Ecto neural progenitor cell (in vitro differentiated cells): ENCODE data around the gene RAB39A.
A peak's percentile ranks its signal among the peaks of the same experiment; 100 is the strongest.

ENCODE experiments used
- DNase-seq: peaks from one replicate; pipeline ENCODE4 v3.0.0-alpha.2; 2018; ENCODE audit warnings: low spot score

The RAB39A gene

GRCh38 chr11:107962181-107962580 lies 33.9 kb downstream of the RAB39A start:
- no peak for DNase-seq

GRCh38 chr11:107963091-107963490 lies 34.8 kb downstream of the RAB39A start:
- DNase-seq, result no peak

- DNase-seq, result no peak
Measured at GRCh38 chr11:107969219-107969618, 41.0 kb downstream of the RAB39A start.

DNA sequence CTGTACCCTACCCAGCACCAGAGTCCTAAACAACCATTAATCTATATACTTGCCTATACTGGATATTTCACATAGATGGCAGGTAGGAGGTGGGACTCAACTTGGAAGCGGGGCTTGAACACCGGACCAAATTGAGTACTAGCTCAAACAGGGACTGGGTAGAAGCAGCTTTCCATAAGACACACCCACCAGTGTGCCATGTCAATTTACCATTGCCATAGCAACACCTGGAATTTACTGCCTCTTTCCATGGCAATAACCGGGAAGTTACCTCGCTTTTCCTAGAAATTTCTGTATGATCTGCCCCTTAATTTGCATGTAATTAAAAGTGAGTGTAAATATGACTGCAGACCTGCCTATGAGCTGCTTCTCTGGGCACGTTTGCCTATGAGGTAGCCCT lies 41.8 kb downstream of the RAB39A start:
- no peak for DNase-seq

DNA sequence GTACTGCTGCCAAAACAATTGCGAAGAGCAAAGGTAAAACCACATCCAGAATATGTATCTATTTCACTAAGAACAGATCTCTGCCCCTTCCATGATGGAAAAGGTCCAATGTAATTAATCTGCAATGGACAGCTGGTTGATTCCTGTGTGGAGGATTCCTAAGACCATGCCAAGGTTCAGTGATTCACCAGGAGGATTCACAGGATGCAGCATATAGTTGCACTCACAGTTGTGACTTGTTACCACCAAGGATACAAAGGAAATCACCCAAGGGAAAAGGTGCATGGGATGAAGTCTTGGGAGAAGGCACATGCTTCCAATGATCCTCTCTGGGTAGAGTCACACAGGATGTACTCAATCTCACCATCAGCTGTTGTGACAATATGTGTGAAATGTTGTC lies 45.4 kb downstream of the RAB39A start:
- no peak for DNase-seq

GRCh38 chr11:107988397-107989158 lies 60.3 kb downstream of the RAB39A start:
- DNase-seq, result no peak

DNA sequence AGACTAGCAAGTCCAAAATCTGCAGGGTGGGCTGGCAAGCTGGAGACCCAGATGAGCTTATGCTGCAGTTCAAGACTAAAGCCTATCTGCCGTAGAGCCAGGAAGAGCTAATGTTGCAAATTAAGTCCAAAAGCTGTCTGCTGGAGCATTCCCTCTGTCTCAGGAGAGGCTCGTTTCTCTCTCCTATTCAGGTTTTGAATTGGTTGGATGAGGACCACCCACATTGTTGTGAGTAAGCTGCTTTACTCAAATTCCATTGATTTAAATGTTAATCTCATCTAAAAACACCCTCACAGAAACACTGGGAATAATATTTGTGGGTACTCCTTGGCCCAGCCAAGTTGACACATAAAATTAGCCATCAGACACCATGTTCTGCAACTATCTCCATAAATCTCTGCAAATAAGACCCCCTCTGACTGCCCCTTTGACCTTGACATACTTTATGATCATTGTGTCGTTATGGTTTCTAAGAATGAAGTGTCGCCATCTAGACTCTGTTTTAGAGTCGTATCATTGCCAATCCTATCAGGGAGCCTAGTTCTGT lies 63.7 kb downstream of the RAB39A start:
- DNase-seq, result no peak

GRCh38 chr11:107996006-107996776 lies 67.9 kb downstream of the RAB39A start:
- DNase-seq, result no peak

GRCh38 chr11:107998761-107999160 lies 70.5 kb downstream of the RAB39A start:
- no peak for DNase-seq

- peak; percentile 75 for DNase-seq
Measured at GRCh38 chr11:107999759-108000455, 71.7 kb downstream of the RAB39A start.

GRCh38 chr11:108002476-108002875 lies 74.2 kb downstream of the RAB39A start:
- no peak for DNase-seq

GRCh38 chr11:108003623-108004022 lies 75.4 kb downstream of the RAB39A start:
- DNase-seq, result no peak

DNA sequence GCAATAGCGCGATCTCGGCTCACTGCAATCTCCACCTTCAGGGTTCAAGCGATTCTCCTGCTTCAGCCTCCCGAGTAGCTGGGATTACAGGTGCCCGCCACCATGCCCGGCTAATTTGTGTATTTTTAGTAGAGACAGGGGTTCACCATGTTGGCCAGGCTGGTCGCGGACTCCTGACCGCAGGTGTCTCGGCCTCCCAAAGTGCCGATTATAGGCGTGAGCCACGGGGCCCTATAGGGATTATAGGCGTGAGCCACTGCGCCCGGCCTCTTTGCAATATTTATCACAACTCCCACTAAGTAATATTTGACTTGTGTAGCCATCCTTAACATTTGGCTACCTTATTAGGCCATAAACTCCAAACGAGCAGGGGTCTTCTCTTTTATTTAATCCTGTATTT lies 79.6 kb downstream of the RAB39A start:
- DNase-seq, result no peak

- peak; percentile 93 for DNase-seq
Measured at GRCh38 chr11:108008656-108009496, 80.6 kb downstream of the RAB39A start, which contains the start of gene CUL5. TSS of gene CUL5 (plus strand) at chr11:108008898. CDS start at chr11:108009349, 451 bp downstream.

- no peak for DNase-seq
Measured at GRCh38 chr11:108009497-108010370, 81.5 kb downstream of the RAB39A start.

DNA sequence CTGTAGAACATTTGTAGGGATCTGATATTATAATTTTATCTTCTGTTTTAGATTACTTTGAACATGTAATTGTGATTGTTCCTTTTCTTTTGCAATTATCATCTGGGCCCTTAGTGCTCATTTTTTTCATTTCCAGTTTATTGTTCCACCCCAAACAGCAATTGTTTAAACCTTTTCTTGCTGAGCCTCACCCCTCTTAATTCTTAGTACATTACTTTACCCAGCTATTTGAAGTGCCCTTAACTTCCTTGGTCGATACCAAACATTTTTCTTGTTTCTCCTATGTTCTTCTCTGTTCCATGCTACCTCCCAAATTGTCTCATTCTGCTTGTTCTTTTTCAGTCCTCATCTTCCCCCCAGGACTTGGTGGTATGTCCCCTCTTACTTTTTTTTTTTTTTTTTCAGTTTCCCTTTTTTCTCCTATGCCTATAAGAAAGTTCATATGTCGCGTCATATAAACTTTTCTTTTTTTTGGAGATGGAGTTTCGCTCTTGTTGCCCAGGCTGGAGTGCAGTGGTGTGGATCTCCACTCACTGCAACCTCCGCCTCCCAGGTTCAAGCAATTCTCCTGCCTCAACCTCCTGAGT lies 84.0 kb downstream of the RAB39A start:
- DNase-seq, result no peak
